IMR-90 (cell line): ENCODE data around the gene PCDHGA4. TPM values are rescaled to one million over a fixed set of nuclear protein-coding genes. Genes with fewer than 3 reads are reported as not detected.
A peak's percentile ranks its signal among the peaks of the same experiment; 100 is the strongest.

Experiments used
- ATAC-seq: fragments of 200-7000 bp; cut with Tn5 transposase; 2 replicates; pipeline ENCODE4 v1.9.1; 2020; ENCODE audit warnings: low read depth, mild to moderate bottlenecking, moderate library complexity
- BruUV-seq: library from RNA; stranded (reverse); fragments of 400-500 nt; replicated peaks from 2 replicates; lab custom pipeline; 2021; lab: Mats Ljungman, UMichigan
- CTCF ChIA-PET: fragments of 300-600 bp; formaldehyde crosslinking; extraction: SDS; loops from one replicate; lab custom pipeline; 2021; ENCODE audit warnings: antibody characterized with exemption; lab: Yijun Ruan, JAX
- POLR2A ChIA-PET: fragments of 300-600 bp; sonication (Branson Sonifier 250); formaldehyde crosslinking; loops from one replicate; lab custom pipeline; 2022; ENCODE audit warnings: antibody characterized with exemption; ENCODE audit not compliant: unreplicated experiment; lab: Charles Lee
- DNase-seq: peaks from one replicate; pipeline ENCODE4 v3.0.0; 2013
- H2AFZ ChIP-seq: replicated peaks from 2 replicates; pipeline ENCODE3; 2013; ENCODE audit warnings: low read length, mild to moderate bottlenecking; ENCODE audit not compliant: poor library complexity
- H2AK5ac ChIP-seq: 2 replicates; pipeline ENCODE4 v1.6.1; 2013; ENCODE audit warnings: low read depth, low read length, inconsistent platforms
- H2AK9ac ChIP-seq: replicated peaks from 2 replicates; pipeline ENCODE3; 2013; ENCODE audit warnings: mild to moderate bottlenecking, low read depth, low read length, moderate library complexity; ENCODE audit not compliant: poor library complexity
- H2BK120ac ChIP-seq: 2 replicates; pipeline ENCODE4 v1.6.1; 2013; ENCODE audit warnings: low read depth, low read length, inconsistent platforms
- H2BK15ac ChIP-seq: 3 replicates; pipeline ENCODE4 v1.6.1; 2013; ENCODE audit warnings: low read depth, low read length, inconsistent platforms
- H2BK20ac ChIP-seq: 2 replicates; pipeline ENCODE4 v1.6.1; 2013; ENCODE audit warnings: low read depth, mild to moderate bottlenecking, inconsistent platforms, low read length, moderate library complexity
- H2BK5ac ChIP-seq: 2 replicates; pipeline ENCODE4 v1.6.1; 2013; ENCODE audit warnings: mild to moderate bottlenecking, low read depth, low read length, inconsistent platforms; ENCODE audit not compliant: poor library complexity, severe bottlenecking
- H3K14ac ChIP-seq: replicated peaks from 2 replicates; pipeline ENCODE4 v1.6.1; 2013; ENCODE audit warnings: low read depth, low read length, inconsistent platforms
- H3K18ac ChIP-seq: 2 replicates; pipeline ENCODE4 v1.6.1; 2013; ENCODE audit warnings: low read depth, low read length, control low read depth
- H3K23ac ChIP-seq: 2 replicates; pipeline ENCODE4 v1.6.1; 2013; ENCODE audit warnings: low read depth, low read length, inconsistent platforms
- H3K27ac ChIP-seq: 2 replicates; pipeline ENCODE4 v1.5.1; 2013; ENCODE audit warnings: mild to moderate bottlenecking, control low read depth, low read length; ENCODE audit not compliant: insufficient read depth
- H3K27me3 ChIP-seq: 2 replicates; pipeline ENCODE4 v1.6.1; 2013; ENCODE audit warnings: low read length; ENCODE audit not compliant: control insufficient read depth, insufficient read depth
- H3K36me3 ChIP-seq: 2 replicates; pipeline ENCODE4 v1.6.1; 2013; ENCODE audit warnings: low read length, mixed read lengths; ENCODE audit not compliant: control insufficient read depth, insufficient read depth
- H3K4ac ChIP-seq: 2 replicates; pipeline ENCODE4 v1.6.1; 2013; ENCODE audit warnings: low read depth, low read length, inconsistent platforms
- H3K4me1 ChIP-seq: 2 replicates; pipeline ENCODE4 v1.6.1; 2013; ENCODE audit warnings: low read length, mixed read lengths; ENCODE audit not compliant: control insufficient read depth, insufficient read depth
- H3K4me2 ChIP-seq: 2 replicates; pipeline ENCODE4 v1.6.1; 2013; ENCODE audit warnings: low read depth, mild to moderate bottlenecking, control low read depth, low read length, moderate library complexity
- H3K4me3 ChIP-seq: 2 replicates; pipeline ENCODE4 v1.5.1; 2013; ENCODE audit warnings: low read depth, mild to moderate bottlenecking, control low read depth, low read length, moderate library complexity; ENCODE audit not compliant: insufficient read depth
- H3K56ac ChIP-seq: 2 replicates; pipeline ENCODE4 v1.6.1; 2013; ENCODE audit warnings: low read length, inconsistent platforms; ENCODE audit not compliant: insufficient read depth; ENCODE audit errors: extremely low read depth
- H3K79me1 ChIP-seq, 2 experiments: 2 replicates each; pipeline ENCODE4 v1.6.1; 2013; ENCODE audit warnings: low read length in 2 of 2, inconsistent platforms in 1 of 2, low read depth in 1 of 2
- H3K9ac ChIP-seq: 2 replicates; pipeline ENCODE4 v1.6.1; 2013; ENCODE audit warnings: low read depth, low read length, control low read depth
- H3K9me1 ChIP-seq: 2 replicates; pipeline ENCODE4 v1.6.1; 2013; ENCODE audit warnings: low read length, inconsistent platforms; ENCODE audit not compliant: insufficient read depth
- H3K9me3 ChIP-seq: 2 replicates; pipeline ENCODE4 v1.6.1; 2013; ENCODE audit warnings: low read length; ENCODE audit not compliant: control insufficient read depth, insufficient read depth
- H4K20me1 ChIP-seq: 2 replicates; pipeline ENCODE4 v1.6.1; 2013; ENCODE audit warnings: low read length, inconsistent platforms; ENCODE audit not compliant: insufficient read depth
- H4K5ac ChIP-seq: 2 replicates; pipeline ENCODE4 v1.6.1; 2013; ENCODE audit warnings: mild to moderate bottlenecking, low read depth, low read length, control low read depth
- H4K8ac ChIP-seq, 2 experiments: 2 replicates each; pipeline ENCODE4 v1.6.1; 2013; ENCODE audit warnings: low read depth in 2 of 2, low read length in 2 of 2, control low read depth in 1 of 2, inconsistent platforms in 1 of 2
- H4K91ac ChIP-seq: 2 replicates; pipeline ENCODE4 v1.6.1; 2013; ENCODE audit warnings: low read depth, low read length, inconsistent platforms; ENCODE audit not compliant: insufficient read depth
- CEBPB ChIP-seq: IDR thresholded peaks from 2 replicates; pipeline ENCODE4 v1.6.1; 2012; ENCODE audit warnings: low read depth, low read length, improper control_type of control experiment
- MAFK ChIP-seq: IDR thresholded peaks from 2 replicates; pipeline ENCODE4 v1.6.1; 2012; ENCODE audit warnings: low read depth, low read length, improper control_type of control experiment
- MAZ ChIP-seq: IDR thresholded peaks from 2 replicates; pipeline ENCODE4 v1.6.1; 2012; ENCODE audit warnings: low read depth, mild to moderate bottlenecking, low read length, improper control_type of control experiment, moderate library complexity, borderline replicate concordance
- POLR2A ChIP-seq: IDR thresholded peaks from 2 replicates; pipeline ENCODE4 v1.6.1; 2012; ENCODE audit warnings: mild to moderate bottlenecking, low read depth, low read length
- RAD21 ChIP-seq: IDR thresholded peaks from 2 replicates; pipeline ENCODE4 v1.6.1; 2012; ENCODE audit warnings: low read length, improper control_type of control experiment
- RCOR1 ChIP-seq: IDR thresholded peaks from 2 replicates; pipeline ENCODE4 v1.6.1; 2012; ENCODE audit warnings: mild to moderate bottlenecking, low read length, improper control_type of control experiment; ENCODE audit not compliant: insufficient replicate concordance
- SMC3 ChIP-seq: fragments of 150-350 bp; IDR thresholded peaks from 2 replicates; pipeline ENCODE4 v1.6.1; 2016; ENCODE audit warnings: low read depth, mild to moderate bottlenecking, antibody characterized with exemption, low read length, moderate library complexity
- WGBS, 2 experiments: methylation state at CpG; one replicate each; pipeline versions ENCODE4 v1.1.5 to v1.1.7; 2013; ENCODE audit warnings: missing lambda C conversion rate in 2 of 2; ENCODE audit not compliant: insufficient read length in 1 of 2; ENCODE audit errors: extremely low coverage in 2 of 2; 5-methylcytosine and 5-hydroxymethylcytosine counted together
- dilution Hi-C: fragments of 300-500 bp; cut with HindIII; formaldehyde crosslinking; loops from one replicate; pipeline ENCODE4 v1.14.3; 2018; ENCODE audit warnings: low sequenced_read_pairs; ENCODE audit not compliant: unreplicated experiment
- in situ Hi-C: fragments of 300-500 bp; cut with MboI; formaldehyde crosslinking; loops from 3 replicates; pipeline ENCODE4 v1.14.3; 2019; ENCODE audit warnings: low sequenced_read_pairs, inconsistent platforms, mixed read lengths
- intact Hi-C: fragments of 100-400 bp; cut with micrococcal nuclease; formaldehyde crosslinking; loops from 2 replicates; pipeline ENCODE4 v1.10.0; 2022
- polyA plus RNA-seq, 3 experiments: library from polyadenylated mRNA; depleted of rRNA; stranded (reverse); fragments of >200 nt; gene quantifications; 2 replicates each; pipeline ENCODE4 v1.2.3, GENCODE V29; 2012; ENCODE audit warnings: low replicate concordance in 1 of 3
- total RNA-seq: library from RNA; depleted of rRNA; stranded (reverse); fragments of >200 nt; gene quantifications from 2 replicates; pipeline ENCODE4 v1.2.3, GENCODE V29; 2012
- TF ChIP-seq, protein P1 (sequence below): conservative IDR thresholded peaks from 2 replicates; pipeline ENCODE4 v1.5.1; 2012; ENCODE audit warnings: mild to moderate bottlenecking, low read depth, low read length, improper control_type of control experiment

The PCDHGA4 gene
- total and polyA plus RNA-seq, 2 of the 4 experiments (the other 2 are of a cell fraction) = 3.5 to 5.4 TPM

DNA sequence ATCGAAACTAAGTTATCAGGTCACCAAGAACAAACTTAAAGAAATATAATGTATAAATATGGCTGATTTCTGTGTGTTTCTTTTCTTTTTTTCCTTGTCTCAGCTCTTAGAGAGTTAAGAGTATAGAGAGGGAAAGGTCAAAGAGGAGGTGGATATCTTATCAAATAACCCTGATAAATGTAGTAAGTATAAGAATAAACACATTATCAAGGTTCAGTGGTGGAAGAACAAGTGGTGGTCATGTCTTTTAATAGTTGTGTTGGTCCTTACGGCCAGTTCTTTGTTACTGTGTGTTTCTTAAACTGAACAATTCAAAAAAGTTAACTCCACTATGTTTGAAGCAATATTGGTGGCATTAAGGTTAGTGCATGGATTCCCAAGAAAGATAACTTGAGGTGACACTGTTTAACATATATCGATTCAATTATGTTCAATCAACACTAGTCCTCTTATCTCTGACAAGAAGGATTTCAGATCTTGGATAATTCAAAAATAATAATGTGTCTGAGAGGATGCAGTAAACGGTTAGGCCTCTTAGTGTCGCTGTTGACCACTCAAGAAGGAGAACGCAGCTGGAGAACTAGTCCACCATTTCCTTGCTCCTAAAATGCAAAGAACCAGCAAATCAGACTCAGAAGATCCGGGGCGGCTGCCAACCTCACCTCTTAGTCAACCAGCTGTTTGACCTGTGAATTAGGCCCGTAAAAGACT lies 11.4 kb upstream of the PCDHGA4 start, which contains the start of gene PCDHGA3:
Gene PCDHGA3 (plus strand): TSS at position 588 of the 711 bp plus-strand sequence. CDS start 205 bp downstream, outside the sequence.
- Histone ChIP-seq H3K4me1 (no peaks in the 10 kb centered on the region), H3K9me3 (peaks cover 47% of the 10 kb centered on the region), H3K9ac (peak within 1 kb of the TSS; percentile 21), H2AFZ (peak within 1 kb of the TSS; percentile 87), H3K36me3 (peaks cover 4% of the 10 kb centered on the region; the same call in 1 of the 2 replicates), H2BK20ac (no peak within 1 kb of the TSS), H3K4me3 (peak within 1 kb of the TSS; percentile 48), H2BK5ac (no peak within 1 kb of the TSS), H2AK5ac (no peak within 1 kb of the TSS), H3K23ac (no peak within 1 kb of the TSS; the same call in 1 of the 2 replicates), H4K8ac (peak within 1 kb of the TSS in 1 of 2 experiments; percentile 53; a peak in 1 of 4 replicates), H2AK9ac (no peak within 1 kb of the TSS), H3K27ac (peak within 1 kb of the TSS; percentile 44), H3K79me1 (no peaks in the 10 kb centered on the region), H4K91ac (no peak within 1 kb of the TSS), H3K56ac (no peak within 1 kb of the TSS), H2BK120ac (no peak within 1 kb of the TSS), H3K9me1 (no peaks in the 10 kb centered on the region), H4K20me1 (no peaks in the 10 kb centered on the region), H4K5ac (peak within 1 kb of the TSS; percentile 12; the same call in 1 of the 2 replicates), H3K4ac (no peak within 1 kb of the TSS), H3K18ac (peak within 1 kb of the TSS; percentile 51; the same call in 1 of the 2 replicates), H3K4me2 (peak within 1 kb of the TSS; percentile 58; the same call in 1 of the 2 replicates), H2BK15ac (no peak within 1 kb of the TSS), H3K14ac (0 out of 2 replicates have a peak within 1 kb of the TSS, but pooled peaks have one; percentile 3), H3K27me3 (no peaks in the 10 kb centered on the region; the same call in 1 of the 2 replicates)
- DNase-seq = peak; percentile 71
- BruUV-seq = no TSS peak
- in situ Hi-C loops (no loop called here), intact Hi-C loops (no loop called here), dilution Hi-C loops (no loop called here)
- WGBS, 2 experiments = no CpG with 5 or more reads among the region's 9 CpGs
- TF ChIP-seq MAZ (no peak), RAD21 (peak; percentile 49), MAFK (no peak), CEBPB (no peak), POLR2A (no peak), RCOR1 (no peak), SMC3 (no peak)
- TF ChIP-seq, protein P1, sequence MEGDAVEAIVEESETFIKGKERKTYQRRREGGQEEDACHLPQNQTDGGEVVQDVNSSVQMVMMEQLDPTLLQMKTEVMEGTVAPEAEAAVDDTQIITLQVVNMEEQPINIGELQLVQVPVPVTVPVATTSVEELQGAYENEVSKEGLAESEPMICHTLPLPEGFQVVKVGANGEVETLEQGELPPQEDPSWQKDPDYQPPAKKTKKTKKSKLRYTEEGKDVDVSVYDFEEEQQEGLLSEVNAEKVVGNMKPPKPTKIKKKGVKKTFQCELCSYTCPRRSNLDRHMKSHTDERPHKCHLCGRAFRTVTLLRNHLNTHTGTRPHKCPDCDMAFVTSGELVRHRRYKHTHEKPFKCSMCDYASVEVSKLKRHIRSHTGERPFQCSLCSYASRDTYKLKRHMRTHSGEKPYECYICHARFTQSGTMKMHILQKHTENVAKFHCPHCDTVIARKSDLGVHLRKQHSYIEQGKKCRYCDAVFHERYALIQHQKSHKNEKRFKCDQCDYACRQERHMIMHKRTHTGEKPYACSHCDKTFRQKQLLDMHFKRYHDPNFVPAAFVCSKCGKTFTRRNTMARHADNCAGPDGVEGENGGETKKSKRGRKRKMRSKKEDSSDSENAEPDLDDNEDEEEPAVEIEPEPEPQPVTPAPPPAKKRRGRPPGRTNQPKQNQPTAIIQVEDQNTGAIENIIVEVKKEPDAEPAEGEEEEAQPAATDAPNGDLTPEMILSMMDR = peak; percentile 57
- ChIA-PET POLR2A (interaction anchor here (0.6 kb wide), 1 partner anchor 653 kb away, joined by 4 read pairs; no protein-coding TSS in a partner anchor), CTCF (interaction anchor here (1.0 kb wide), 1 partner anchor 224 kb away, joined by 4 read pairs; no protein-coding TSS in a partner anchor)
- ATAC-seq = peak; percentile 71
